CD4-positive, alpha-beta T cell treated with Interleukin-17A for 4 hours (primary cell): Measurements from ENCODE around the gene USP31.

Source experiments
- DNase-seq: peaks from one replicate; pipeline ENCODE4 v3.0.0-alpha.2; 2020; ENCODE audit warnings: mixed read lengths

The USP31 gene

DNA sequence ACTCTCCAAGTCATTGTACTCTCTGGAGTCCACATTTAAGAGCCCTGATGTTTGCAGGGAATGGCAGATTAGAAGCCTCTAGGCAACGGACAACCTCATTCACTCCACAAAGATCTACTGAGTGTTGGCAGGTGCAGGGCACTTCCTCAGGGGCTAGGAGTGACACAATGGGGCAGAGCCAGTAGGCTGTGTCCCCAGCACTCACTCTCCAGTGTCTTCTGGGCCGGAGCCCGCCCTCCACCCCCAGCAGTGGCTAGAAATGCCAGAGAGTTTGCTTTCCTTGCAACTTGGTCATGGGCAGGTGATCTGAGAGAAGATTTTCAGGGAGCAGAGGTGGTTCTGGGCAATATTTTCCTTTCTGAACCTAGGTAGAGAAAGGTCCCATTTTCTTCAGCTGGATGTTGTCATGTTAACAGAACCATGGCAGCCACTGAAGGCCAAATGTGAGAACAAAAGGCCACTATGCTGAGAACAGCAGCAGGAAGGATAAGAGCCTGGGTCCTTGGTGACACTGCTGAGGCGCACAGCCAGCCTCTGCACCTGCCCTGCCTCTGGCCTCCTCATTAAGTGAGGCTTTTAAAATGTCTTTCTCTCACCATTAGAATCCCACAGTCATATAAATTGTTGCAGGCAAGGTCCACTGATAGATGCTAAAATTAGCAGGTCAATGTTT lies 96.2 kb downstream of the USP31 start:
- DNase-seq = no peak

DNA sequence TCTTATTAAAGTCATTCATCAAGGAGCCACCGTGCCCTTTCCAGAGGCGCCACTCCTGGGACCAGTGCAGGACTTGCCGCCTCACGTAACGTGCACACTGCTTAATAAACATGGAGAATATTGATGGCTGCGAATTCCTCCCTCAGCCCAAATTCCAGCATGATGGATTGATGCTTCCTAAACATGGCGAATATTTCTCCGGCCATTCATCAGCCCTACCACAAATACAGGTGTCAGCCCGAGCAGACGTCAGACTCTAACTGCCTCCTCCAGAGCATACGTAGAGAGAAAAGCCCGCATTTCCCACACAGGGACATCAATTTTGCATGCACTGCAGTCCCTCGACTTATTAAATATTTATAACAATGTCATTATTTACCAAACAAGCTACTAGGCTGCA lies 97.0 kb downstream of the USP31 start:
- DNase-seq = no peak

DNA sequence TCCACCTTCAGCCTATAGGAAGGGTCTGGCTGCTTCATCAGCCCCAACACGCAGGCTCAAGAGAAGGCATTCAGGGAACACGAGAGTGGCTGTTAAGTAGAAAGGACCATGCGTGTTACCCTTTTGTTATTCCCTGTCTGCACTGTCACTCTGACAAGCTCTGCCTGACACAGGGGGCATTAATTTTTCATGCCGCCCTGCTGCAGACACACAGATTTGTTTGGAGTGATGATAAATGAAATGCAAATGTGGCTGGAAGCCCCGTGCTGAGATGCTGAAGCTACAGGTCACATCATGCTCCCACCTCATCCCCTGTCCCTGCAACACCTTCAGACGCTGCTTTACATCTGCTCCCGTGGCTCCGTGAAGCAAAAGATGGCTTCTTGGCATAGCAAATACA lies 97.7 kb downstream of the USP31 start:
- DNase-seq = no peak

DNA sequence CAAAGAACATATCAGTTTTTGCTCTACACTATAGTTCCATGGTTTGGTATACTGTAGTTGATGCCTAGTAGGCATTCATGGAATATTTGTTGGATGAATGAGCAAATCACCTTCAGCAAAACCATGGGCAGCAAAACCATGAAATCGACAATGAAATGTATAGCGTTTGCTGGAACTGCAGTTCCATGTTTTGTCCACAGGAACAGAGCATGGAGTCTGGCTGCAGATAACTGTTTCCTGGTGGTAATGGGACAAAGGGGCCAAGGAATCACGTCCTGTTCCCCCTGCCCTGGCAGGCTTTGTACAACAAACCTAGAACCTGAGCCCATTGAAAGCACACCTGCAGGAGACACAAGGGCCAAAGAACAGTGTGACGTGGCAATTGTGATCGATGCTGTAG lies 101.1 kb downstream of the USP31 start:
- DNase-seq = no peak

DNA sequence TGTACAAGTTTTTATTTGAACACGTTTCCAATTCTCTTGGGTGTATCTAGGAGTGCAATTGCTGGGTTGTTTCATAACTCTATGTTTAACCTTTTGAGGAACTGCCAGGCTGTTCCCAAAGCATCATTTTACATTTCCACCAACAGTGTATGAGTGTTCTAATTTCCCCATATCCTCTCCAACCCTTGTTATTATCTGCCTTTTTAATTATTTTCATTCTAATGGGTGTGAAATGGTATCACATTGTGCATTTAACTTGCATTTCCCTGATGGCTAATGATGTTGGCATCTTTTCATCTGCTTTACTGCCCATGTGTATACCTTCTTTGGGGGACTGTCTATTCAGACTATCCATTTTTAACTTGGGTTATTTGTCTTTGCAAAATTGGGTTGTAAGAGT lies 104.2 kb downstream of the USP31 start:
- no peak for DNase-seq

DNA sequence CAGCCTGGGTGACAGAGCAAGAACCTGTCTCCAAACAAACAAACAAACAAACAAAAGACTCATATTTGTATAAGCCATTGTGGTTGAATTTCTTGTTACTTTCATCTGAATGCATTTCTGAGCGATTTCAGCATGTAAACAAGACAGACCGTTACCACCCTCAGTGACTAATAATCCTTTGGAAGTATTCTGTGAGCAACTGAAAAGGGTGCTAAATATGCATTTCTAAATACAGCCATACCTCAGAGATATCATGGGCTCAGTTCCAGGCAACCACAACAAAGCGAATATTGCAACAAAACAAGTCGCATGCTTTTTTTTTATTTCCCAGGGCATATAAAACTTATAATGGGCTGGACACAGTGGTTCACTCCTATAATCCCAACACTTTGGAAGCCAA lies 109.0 kb downstream of the USP31 start:
- DNase-seq = no peak

DNA sequence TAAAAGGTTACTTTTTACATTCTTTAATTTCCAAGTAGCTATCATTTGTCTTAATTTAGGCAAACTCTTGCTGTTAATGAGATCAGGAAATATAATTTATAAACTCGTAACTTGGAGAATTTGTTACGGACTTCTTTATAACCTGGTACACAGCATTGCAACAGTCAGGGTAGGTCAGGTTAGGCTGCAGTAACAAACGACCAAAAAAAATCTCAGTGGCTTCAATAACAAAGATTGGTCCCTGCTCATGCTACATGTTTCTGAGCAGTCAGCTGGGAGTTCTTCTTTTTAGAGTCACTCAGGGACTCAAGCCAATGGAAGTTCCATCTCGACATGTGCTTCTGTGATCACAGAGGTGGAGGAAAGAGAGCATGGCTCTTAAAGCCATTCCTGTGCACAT lies 110.1 kb downstream of the USP31 start:
- no peak for DNase-seq

DNA sequence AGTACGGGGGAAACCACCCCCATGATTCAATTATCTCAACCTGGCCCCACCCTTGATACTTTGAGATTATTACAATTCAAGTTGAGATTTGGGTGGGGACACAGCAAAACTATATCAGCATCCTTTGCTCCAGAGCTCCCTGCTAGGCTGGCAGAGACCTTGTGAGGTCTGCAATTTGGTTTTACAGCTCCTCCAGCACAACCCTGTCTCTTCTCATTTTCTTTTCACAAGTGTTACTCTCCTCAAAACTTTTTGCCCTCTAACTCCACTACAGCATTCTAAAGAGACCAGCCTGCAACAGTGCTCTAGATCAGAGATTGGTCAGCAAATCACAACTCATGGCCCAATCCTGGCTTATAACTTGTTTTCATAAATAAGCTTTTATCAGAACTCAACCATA lies 114.0 kb downstream of the USP31 start:
- no peak for DNase-seq

DNA sequence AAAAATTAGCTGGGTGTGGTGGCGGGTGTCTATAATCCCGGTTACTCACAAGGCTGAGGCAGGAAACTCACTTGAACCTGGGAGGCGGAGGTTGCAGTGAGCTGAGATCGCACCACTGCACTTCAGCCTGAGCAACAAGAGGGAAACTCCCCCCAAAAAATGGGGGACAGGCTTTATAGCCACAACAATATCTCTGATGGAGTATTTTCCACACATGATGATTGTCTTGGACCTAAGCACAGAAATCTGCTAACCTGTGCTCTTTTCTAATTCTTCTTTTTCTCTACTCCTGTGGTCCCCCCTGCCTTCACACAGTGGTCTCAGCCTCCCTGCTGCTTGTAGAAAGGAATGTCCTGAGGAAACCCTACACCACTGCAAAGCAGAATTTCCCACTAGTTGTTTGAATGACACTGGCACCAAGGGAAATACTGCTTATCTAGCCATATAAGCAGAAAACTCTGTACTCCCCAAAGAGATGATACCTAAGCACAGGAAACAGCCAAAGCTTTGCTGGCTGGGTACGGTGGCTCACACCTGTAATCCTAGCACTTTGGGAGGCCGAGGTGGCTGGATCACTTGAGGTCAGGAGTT lies 117.6 kb downstream of the USP31 start:
- DNase-seq = no peak

DNA sequence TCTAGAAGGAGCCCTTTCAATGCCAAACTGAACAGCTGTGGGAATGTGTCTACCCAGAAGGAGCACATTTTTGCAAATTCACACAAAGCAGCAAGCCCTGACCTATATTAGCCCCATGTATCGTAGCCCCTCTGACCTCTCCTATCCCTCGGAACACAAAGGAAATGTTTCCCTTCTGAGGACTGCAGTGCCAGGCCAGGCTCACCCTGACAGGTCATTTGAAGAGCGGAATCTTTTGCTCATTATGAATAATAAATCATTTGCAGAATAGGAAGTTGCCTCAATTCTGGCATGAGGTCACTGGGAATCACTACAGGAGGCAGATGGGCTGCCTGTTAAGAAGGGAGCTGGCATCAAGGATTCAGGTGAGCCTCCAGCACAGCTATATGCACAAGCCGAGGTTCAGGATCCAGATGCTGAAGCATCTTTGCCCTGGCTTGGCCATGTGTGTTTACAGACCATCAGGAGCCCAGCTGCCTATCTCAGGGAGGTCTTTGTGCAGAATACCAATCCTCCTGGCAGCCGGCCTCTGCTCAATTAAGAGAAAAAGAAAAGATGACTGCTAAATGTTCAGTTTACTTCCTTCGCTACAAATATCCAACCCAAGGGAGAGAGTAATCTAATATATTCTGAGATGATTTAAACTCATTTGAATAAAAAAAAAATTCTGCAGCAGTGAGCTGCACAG lies 119.4 kb downstream of the USP31 start:
- no peak for DNase-seq

DNA sequence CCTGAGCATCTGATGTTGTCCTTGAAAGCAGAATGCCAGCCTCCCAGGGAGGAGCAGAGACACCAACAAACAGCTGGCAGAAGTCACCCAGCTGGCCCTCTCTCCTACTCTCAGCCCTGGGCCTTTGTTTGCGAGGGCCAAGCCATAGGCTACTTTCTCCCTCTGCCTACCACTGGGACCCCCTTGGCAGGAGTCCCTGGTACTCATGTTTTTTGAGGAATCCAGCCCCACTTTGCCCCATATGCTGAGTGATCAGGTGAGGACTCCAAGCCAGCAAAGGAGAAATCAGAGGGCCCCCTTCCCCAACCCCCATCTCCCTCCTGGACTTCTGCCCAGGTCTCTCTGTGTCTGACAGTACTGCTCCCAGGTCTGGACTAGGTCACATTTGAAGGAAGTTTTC lies 121.9 kb downstream of the USP31 start:
- no peak for DNase-seq

DNA sequence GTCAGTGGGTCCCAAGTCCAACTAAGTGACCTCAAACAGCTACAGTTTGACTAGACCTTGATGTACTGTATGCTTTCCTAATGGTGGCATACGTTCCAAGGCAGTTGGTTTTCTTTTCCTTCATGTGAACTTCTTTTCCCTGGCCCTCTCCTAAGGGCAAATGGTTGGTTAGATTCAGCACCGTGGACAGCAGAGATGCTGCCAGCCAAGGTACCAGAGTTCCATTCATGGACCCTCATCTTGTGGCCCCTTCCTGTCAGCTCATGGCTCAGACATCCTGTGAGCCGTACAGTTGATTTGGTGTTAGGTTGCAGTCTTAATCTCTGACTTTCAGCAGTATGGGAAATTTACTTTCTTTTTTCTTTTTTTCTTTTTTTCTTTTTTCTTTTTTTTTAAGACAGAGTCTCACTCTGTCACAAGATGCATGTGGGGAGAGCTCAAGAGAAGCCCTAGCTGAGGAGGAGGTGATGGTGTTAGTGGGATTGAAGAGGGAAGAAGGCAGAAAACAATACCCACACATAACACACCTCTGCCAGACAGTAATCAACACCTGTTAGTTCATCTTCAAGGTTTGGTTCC lies 122.4 kb downstream of the USP31 start:
- DNase-seq = no peak

DNA sequence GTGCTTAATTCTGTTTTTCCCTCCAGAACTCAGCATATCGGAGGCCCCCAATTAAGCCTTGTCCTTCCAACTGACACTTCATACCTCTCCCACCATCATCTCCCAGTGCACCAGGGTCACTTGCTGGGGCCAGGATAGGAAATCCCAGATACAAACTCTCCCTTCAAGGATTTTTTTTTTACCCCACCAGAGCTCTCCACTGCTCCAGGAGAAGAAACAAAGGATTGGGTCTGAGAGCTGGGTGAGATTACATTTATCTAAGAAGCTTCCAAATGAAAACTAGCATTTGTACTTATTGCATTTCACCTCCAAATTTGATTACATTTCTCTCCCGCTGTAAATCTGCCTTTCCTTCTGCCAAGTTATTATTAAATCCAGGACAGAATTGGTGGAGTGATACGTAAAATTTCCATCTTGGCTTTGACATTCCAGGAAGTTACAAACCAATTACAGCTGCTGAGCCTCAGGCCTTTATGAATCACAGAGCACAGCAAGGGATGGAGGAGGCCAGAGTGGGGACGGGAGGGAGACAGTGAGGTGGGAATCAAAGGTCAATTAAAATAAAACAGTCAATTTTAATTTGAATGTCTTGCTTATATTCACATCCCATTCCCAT lies 123.5 kb downstream of the USP31 start:
- no peak for DNase-seq

DNA sequence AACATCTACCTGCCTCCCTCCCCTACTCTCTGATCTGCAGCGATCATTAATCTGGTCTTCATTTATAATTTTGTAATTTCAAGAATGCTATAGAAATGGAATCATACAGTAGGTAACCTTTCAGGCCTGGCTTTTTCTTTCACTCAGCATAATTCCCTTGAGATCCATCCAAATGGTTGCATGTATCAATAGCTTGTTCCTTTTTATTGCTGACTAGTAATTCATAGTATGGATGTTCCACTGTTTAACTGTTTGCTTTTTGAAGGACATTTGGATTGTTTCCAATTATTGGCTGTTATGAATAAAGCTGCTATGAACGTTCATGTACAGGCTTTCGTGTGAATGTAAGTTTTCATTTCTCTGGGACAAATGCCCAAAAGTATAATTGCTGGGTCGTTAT lies 125.2 kb downstream of the USP31 start:
- no peak for DNase-seq

DNA sequence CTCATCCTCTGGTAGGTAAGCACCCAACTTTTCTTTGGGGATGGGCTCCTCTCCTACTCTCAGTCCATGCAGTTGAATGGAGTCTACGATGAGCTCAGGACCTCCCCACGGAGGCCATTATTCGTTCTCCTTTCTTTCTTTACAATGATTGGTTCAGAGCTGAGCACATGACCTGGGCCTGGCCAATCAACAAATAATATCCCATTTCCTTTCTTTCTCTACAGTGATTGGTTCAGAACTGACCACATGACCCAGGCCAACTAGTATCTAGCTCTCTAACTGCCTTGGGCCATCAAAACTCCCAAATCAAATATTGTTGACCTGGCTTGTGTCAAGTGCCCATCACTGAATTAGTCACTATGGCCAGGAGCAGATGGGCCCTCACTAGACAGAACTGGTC lies 129.2 kb downstream of the USP31 start:
- no peak for DNase-seq

DNA sequence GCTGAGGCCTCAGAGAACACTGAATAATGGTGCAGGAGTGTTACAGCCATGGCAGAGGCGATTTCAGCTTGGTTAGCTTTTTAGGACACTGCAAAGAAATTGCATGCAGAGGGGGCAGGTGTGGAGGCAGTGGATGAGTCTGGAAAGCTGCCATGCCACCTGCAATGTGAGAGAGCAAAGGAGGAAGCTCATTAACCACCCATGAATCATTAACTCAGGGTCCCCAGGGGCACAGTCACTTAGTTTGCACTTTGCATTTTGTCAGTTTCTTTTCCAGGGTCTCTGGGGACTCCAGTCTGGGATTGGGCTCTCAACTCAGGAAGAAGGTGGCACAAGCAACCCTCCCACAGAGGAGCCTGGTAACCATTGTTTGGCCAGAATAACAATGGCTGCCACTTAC lies 132.9 kb downstream of the USP31 start:
- DNase-seq = no peak

DNA sequence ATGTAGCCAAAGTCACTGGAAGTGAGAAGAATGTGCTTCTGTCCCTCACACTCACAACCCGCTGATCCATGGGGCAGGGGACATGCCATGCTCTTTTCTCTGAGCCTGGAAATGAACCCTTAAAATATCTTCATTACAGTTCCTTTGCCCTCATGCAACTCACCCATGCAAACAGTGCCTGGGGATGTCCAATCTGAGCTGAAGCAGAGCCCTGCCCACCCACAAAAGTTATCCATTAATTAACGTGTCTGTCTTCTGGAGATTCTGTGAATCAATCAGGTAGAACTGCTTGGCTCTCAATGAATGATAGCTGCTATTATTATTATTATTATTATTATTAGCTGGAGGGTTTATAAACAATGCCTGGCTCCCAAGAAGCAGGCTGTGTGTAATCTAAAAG lies 133.7 kb downstream of the USP31 start:
- DNase-seq = no peak

DNA sequence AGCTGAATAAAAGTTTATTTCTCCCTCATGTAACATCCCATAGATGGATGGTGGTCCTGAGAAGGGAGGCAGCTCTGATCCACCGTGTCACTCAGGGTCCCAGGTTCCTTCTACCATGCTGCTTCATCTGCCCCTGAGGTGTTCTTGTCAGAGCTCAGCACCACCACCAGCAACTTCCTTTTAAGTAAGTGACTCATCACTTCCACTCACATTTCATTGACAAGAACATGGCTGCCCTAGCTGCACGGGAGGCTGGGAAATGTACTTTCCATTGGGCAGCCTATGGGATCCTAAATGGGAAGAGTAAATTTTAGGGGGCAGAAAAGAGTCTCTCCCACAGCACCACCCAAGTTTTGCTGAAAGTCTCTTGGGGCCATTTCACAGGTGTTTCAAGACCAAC lies 134.7 kb downstream of the USP31 start:
- no peak for DNase-seq
